ENCODE measurements around the gene APOD.

Gene APOD

GRCh38 chr3:195522254-195523023 is 61.3 kb downstream of the APOD start:
- DNase-seq, result no peak

Data from right forelimb (tissue), 1 donor.